Psoas muscle (tissue), 8 donors: ENCODE results near the gene PALM3. TPM values are rescaled to one million over a fixed set of nuclear protein-coding genes. Genes with fewer than 3 reads are reported as not detected.
"Not testable (repeated sequence)": the region's sequence is repeated elsewhere in the genome, so short reads cannot be mapped to it uniquely, and the experiment has no call there.

ENCODE experiments used
- ATAC-seq, 4 donors: fragments of 200-7000 bp; cut with Tn5 transposase; one replicate each; pipeline ENCODE4 v1.9.1; 2020; ENCODE audit warnings: moderate library complexity in 3 of 4, mild to moderate bottlenecking in 2 of 4
- DNase-seq, 2 donors: peaks; one replicate each; pipeline ENCODE4 v3.0.0-alpha.2; 2020
- H3K27ac ChIP-seq: fragments of 200-600 bp; one replicate; pipeline ENCODE4 v1.8.0; 2022
- H3K27me3 ChIP-seq, 3 donors: fragments of 200-600 bp in 1 of 3; one replicate each; pipeline versions ENCODE4 v1.6.1 to v1.8.0; 2013 to 2022; ENCODE audit warnings: low read length in 2 of 3, mild to moderate bottlenecking in 2 of 3, moderate library complexity in 1 of 3; ENCODE audit not compliant: insufficient read depth in 3 of 3
- H3K36me3 ChIP-seq, 2 donors: fragments of 200-600 bp in 1 of 2; one replicate each; pipeline versions ENCODE4 v1.6.1 to v1.8.0; 2013 to 2022; ENCODE audit warnings: low read depth in 1 of 2, mild to moderate bottlenecking in 1 of 2, moderate library complexity in 1 of 2; ENCODE audit not compliant: insufficient read depth in 1 of 2
- H3K4me1 ChIP-seq: fragments of 200-600 bp; one replicate; pipeline ENCODE4 v1.8.0; 2022
- H3K4me3 ChIP-seq: fragments of 200-600 bp; one replicate; pipeline ENCODE4 v1.8.0; 2022; ENCODE audit warnings: mild to moderate bottlenecking
- H3K9me3 ChIP-seq: fragments of 200-600 bp; one replicate; pipeline ENCODE4 v1.8.0; 2022
- CTCF ChIP-seq: fragments of 200-600 bp; IDR thresholded peaks from one replicate; pipeline ENCODE4 v1.8.0; 2022; ENCODE audit warnings: antibody characterized with exemption
- WGBS, 3 donors: extraction: QIAGEN DNeasy Blood & Tissue Kit; methylation state at CpG; one replicate each; pipeline versions ENCODE4 v1.1.6 to v1.1.7; 2013; 5-methylcytosine and 5-hydroxymethylcytosine counted together
- intact Hi-C, 2 donors: fragments of 100-400 bp; cut with DNase I; formaldehyde crosslinking; loops; one replicate each; pipeline versions ENCODE4 v1.11.0 to v1.14.2; 2022
- polyA plus RNA-seq, 3 donors: library from polyadenylated mRNA; stranded (reverse); fragments of 200-250 nt; gene quantifications; one replicate each; pipeline ENCODE4 v1.2.3, GENCODE V29; 2013
- total RNA-seq, 4 donors: library from RNA; stranded (reverse); fragmentation: NEBNext Ultra II Directional in 2 of 4; extraction: Animal tissue kit (Norgen Biotek cat#: 25700) in 2 of 4; gene quantifications; one replicate each; pipeline versions ENCODE4 v1.2.1 to v1.2.4, GENCODE V29; 2021 to 2023
- donor health status: healthy with polysubstance abuse.
- donor health status: DM: no; HTN: no; CAD: no; lungs with moderate emphysema.
- donor health status: Bipolar disorder and iron deficiency.
- donor health status: healthy.
- donor health status: DM: yes; HTN: yes; CAD: no.
- donor health status: DM: no; HTN: no; CAD: no.
- donor health status: DM: no; HTN: no; CAD: no.
- donor health status: DM: yes; HTN: yes; CAD: no.

The PALM3 gene
- total and polyA plus RNA-seq, 7 donors = 0.04 to 0.05 TPM; not detected in 5

GRCh38 chr19:14035706-14036105 is 26.2 kb downstream of the PALM3 start:
- Histone ChIP-seq H3K4me3 (no peak overlapping the region), H3K9me3 (no peaks in the 10 kb centered on the region), H3K4me1 (no peaks in the 10 kb centered on the region), H3K36me3 (no peaks in the 10 kb centered on the region), H3K27me3 (no peaks in the 10 kb centered on the region), H3K27ac (peak overlapping the region; percentile 20)
- DNase-seq (no peak), ATAC-seq (no peak)
- TF ChIP-seq CTCF = no peak
- intact Hi-C loops = no loop called here
- 38 to 67% (median 64%) methylated on average over 7 of the region's 7 CpGs for WGBS, 3 donors

GRCh38 chr19:14035159-14035558 is 26.7 kb downstream of the PALM3 start:
- DNase-seq, intact Hi-C loops, H3K27me3 ChIP-seq: not testable (repeated sequence)

GRCh38 chr19:14033946-14034345 is 27.9 kb downstream of the PALM3 start:
- Histone ChIP-seq H3K4me3 (no peak overlapping the region), H3K4me1 (no peaks in the 10 kb centered on the region), H3K9me3 (no peaks in the 10 kb centered on the region), H3K27ac (no peak overlapping the region), H3K36me3 (no peaks in the 10 kb centered on the region), H3K27me3 (no peaks in the 10 kb centered on the region)
- WGBS, 3 donors = 96 to 97% (median 97%) methylated on average over 2 of the region's 2 CpGs
- TF ChIP-seq CTCF = no peak
- no peak for DNase-seq
- intact Hi-C loops = no loop called here
- no peak for ATAC-seq

More at GRCh38 chr19:14035159-14035558, 26.7 kb downstream of the PALM3 start:
- 90 to 93% (median 91%) methylated on average over 12 of the region's 12 CpGs for WGBS, 3 donors
- not testable (repeated sequence) for H3K4me1 ChIP-seq, ATAC-seq, H3K9me3 ChIP-seq, H3K36me3 ChIP-seq, H3K27ac ChIP-seq, H3K4me3 ChIP-seq

GRCh38 chr19:14031719-14032480 is 30.0 kb downstream of the PALM3 start, which contains the start of gene IL27RA:
IL27RA (plus strand) TSS chr19:14031762; CDS start chr19:14031873, 111 bp downstream.
- Histone ChIP-seq H3K4me3 (peak within 1 kb of the TSS; percentile 76), H3K27ac (peak within 1 kb of the TSS; percentile 68), H3K4me1 (no peaks in the 10 kb centered on the region), H3K36me3 (no peaks in the 10 kb centered on the region), H3K27me3 (no peaks in the 10 kb centered on the region), H3K9me3 (no peaks in the 10 kb centered on the region)
- TF ChIP-seq CTCF = peak; percentile 47
- DNase-seq = peak; percentile 56 to 77
- 0 to 1% (median 0%) methylated on average over 44 to 63 of the region's 63 CpGs for WGBS, 3 donors
- peak; percentile 74 to 89 (median 83) for ATAC-seq
- intact Hi-C loops = no loop called here

- WGBS, 3 donors = 26 to 40% (median 31%) methylated on average over 14 to 20 of the region's 20 CpGs
- peak in 1 of 4 donors; percentile 14 for ATAC-seq
- peak overlapping the region; percentile 68 for H3K27ac ChIP-seq
These were observed 30.7 kb downstream of the PALM3 start for GRCh38 chr19:14030997-14031718.

More at GRCh38 chr19:14030997-14031718, 30.7 kb downstream of the PALM3 start:
- no peaks in the 10 kb centered on the region for H3K4me1 ChIP-seq
- no peaks in the 10 kb centered on the region for H3K9me3 ChIP-seq
- intact Hi-C loops = no loop called here
- no peaks in the 10 kb centered on the region for H3K27me3 ChIP-seq
- no peak for TF ChIP-seq CTCF
- no peaks in the 10 kb centered on the region for H3K36me3 ChIP-seq
- peak in 1 of 2 donors; percentile 36 for DNase-seq
- peak overlapping the region; percentile 76 for H3K4me3 ChIP-seq
